Stimulated activated CD4-positive, alpha-beta T cell treated with anti-CD3 and anti-CD28 coated beads, TNF-alpha, amount 100 ng/mL, for 48 hours (primary cell): ENCODE data around the gene GARRE1.
"Not testable (repeated sequence)": the region's sequence is repeated elsewhere in the genome, so short reads cannot be mapped to it uniquely, and the experiment has no call there.

Experiments used
- DNase-seq, 3 donors: peaks; one replicate each; pipeline ENCODE4 v3.0.0-alpha.2; 2020; ENCODE audit warnings: low read depth in 3 of 3

The GARRE1 gene, protein sequence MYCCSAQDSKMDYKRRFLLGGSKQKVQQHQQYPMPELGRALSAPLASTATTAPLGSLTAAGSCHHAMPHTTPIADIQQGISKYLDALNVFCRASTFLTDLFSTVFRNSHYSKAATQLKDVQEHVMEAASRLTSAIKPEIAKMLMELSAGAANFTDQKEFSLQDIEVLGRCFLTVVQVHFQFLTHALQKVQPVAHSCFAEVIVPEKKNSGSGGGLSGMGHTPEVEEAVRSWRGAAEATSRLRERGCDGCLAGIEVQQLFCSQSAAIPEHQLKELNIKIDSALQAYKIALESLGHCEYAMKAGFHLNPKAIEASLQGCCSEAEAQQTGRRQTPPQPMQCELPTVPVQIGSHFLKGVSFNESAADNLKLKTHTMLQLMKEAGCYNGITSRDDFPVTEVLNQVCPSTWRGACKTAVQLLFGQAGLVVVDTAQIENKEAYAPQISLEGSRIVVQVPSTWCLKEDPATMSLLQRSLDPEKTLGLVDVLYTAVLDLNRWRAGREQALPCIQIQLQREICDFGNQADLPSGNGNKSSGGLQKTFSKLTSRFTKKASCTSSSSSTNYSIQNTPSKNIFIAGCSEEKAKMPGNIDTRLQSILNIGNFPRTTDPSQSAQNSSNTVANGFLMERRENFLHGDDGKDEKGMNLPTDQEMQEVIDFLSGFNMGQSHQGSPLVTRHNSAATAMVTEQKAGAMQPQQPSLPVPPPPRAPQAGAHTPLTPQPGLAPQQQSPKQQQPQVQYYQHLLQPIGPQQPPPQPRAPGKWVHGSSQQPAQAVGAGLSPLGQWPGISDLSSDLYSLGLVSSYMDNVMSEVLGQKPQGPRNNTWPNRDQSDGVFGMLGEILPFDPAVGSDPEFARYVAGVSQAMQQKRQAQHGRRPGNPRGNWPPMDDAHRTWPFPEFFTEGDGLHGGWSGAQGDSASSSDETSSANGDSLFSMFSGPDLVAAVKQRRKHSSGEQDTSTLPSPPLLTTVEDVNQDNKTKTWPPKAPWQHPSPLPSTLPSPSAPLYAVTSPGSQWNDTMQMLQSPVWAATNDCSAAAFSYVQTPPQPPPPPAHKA (N-terminal part only)

GRCh38 chr19:34254046-34254697, at the start of gene GARRE1:
GARRE1 (plus strand) TSS chr19:34254554; CDS start chr19:34300474, 45,920 bp downstream.
- DNase-seq, result peak; percentile 67 to 85 (median 67)

DNA sequence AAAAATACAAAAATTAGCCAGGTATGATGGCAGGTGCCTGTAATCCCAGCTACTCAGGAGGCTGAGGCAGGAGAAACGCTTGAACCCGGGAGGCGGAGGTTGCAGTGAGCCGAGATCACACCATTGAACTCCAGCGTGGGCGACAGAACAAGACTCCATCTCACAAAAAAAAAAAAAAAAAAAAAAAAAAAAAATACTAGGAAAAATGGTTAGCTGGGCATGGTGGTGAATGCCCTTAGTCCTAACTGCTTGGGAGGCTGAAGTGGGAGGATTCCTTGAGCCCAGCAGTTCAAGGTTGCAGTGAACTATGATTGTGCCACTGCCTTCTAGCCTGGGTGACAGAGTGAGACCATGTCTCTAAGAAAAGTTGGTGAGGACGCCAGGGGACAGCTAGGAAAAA, 49.0 kb upstream of the GARRE1 start:
- not testable (repeated sequence) for DNase-seq

GRCh38 chr19:34208291-34208884, 46.0 kb upstream of the GARRE1 start:
- no peak for DNase-seq

DNA sequence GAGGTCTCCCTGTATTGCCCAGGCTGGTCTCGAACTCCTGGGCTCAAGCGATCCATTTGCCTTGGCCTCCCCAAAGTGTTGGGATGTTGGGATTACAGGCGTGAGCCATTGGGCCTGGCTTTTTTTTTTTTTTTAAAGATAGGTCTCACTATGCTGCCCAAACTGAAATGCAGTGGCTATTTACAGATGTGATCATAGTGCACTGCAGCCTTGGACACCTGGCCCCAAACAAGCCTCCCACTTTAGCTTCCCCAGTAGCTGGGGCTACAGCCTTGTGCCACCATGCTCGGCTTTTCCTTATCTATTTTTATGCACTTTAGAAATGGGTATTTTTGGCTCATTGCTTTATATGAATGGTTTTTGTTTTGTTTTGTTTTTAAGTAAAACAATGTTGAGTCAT, 44.6 kb upstream of the GARRE1 start:
- no peak for DNase-seq

GRCh38 chr19:34213283-34213682, 41.1 kb upstream of the GARRE1 start:
- DNase-seq, result no peak

- DNase-seq, result no peak
Measured at GRCh38 chr19:34214040-34214439, 40.3 kb upstream of the GARRE1 start.

GRCh38 chr19:34215006-34215665, 39.2 kb upstream of the GARRE1 start:
- no peak for DNase-seq

DNA sequence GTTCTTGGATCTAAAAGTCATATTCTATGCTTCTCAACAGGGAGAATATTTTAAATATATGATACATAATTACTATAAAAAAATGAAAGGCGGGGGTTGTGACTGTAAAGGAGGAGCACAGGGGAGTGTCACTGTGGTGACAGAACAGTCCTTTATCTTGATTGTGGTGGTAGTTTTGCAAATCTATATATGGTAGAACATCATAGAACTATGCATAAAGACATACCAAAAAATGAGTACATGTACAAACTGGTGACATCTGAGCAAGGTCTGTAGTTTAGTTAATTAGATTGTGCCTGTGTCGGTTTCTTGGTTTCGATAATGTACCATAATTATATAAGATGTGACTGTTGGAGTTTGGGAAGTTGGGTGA, 38.7 kb upstream of the GARRE1 start:
- no peak for DNase-seq

DNA sequence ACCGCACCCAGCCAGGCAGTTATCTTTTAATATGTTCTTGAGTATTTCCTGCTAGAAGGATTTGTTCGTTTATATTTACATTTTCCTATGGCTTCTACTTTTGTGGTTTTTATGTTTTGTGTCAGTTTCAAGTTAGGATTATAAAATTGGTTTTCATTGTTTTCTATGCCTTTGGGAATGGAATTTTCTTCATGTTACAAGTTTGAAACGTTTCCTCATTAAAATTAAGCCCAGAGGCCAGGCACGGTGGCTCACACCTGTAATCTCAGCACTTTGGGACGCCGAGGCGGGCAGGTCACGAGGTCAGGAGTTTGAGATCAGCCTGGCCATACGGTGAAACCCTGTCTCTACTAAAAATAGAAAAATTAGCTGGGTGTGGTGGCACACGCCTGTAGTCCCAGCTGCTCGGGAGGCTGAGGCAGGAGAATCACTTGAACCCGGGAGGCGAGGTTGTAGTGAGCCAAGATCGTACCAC, 37.6 kb upstream of the GARRE1 start:
- not testable (repeated sequence) for DNase-seq

GRCh38 chr19:34217952-34218817, 36.2 kb upstream of the GARRE1 start:
- peak; percentile 27 to 50 (median 47) for DNase-seq

- DNase-seq, result no peak
Measured at GRCh38 chr19:34218818-34219164, 35.6 kb upstream of the GARRE1 start.

- peak; percentile 14 to 73 (median 45) for DNase-seq
Measured at GRCh38 chr19:34220472-34221063, 33.8 kb upstream of the GARRE1 start.

DNA sequence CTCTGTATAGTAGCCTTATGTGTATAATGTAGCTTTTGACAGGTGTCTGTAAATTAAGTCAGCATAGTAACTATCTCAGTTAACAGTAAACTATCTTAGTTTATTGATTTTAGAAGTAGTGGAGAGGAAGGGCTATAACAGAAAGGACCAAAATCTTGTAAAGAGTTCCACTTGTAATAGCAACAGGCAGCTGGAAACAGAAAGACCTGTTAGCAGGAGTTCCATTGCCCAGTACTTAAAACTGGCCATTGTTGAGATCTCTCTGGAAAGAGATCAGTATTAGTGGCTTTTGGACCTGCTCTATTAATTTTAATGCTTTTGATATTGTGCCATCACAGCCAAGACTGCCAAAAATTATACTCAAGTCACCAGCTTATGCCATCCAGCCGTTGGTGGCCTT, 32.0 kb upstream of the GARRE1 start:
- DNase-seq, result no peak

- no peak for DNase-seq
Measured at GRCh38 chr19:34224996-34225658, 29.2 kb upstream of the GARRE1 start.

GRCh38 chr19:34225659-34226015, 28.7 kb upstream of the GARRE1 start:
- DNase-seq, result no peak

DNA sequence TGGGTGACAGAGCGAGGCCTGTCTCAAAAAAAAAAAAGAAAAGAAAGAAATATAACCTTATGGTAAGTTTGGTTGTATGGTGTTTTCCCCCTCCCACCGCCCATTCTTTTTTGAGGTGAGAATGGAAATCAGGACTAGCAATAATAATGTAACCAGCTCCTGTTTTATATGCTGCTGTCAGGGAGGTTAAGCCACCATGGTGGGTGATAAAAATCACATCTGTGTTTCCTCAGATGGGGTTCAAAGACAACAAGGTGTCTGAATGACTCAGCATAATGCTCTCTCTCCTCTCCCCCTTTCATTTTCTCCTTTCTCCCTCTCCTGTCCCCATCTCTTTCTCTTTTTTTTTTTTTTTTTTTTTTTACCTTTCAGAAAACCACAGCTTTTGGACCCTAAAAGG, 28.3 kb upstream of the GARRE1 start:
- no peak for DNase-seq

DNA sequence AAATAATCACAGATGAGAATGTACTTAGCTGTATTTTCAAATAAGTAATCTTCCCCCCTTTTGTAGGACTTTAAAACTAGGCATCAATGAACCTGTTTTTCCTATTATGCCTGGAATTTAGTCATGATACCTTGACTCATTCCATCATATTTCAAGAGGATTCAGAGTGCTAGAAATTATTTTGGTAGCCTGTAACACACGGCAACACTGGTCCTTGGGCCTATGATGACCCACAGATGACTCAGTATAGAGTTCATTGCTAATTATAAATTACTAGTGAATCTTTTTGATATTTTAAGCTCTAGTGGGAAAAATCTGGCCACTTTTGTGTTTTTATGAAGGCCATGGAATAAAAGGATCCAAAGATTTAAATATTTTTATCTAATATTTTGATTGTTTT, 26.0 kb upstream of the GARRE1 start:
- DNase-seq, result no peak

GRCh38 chr19:34228762-34229161, 25.6 kb upstream of the GARRE1 start:
- no peak for DNase-seq

- no peak for DNase-seq
Measured at GRCh38 chr19:34229721-34230120, 24.6 kb upstream of the GARRE1 start.
